GM19193 (cell line): ENCODE data around the gene YPEL4.

Source experiments
- POLR2A ChIP-seq: IDR thresholded peaks from 4 replicates; pipeline ENCODE4 v1.6.1; 2011; ENCODE audit not compliant: insufficient read depth, insufficient read length; ENCODE audit errors: extremely low read depth

Gene YPEL4

GRCh38 chr11:57657194-57658022 is 7.7 kb upstream of the YPEL4 start, which contains the start of gene CLP1:
TSS of gene CLP1 (plus strand) at chr11:57657762. CDS start at chr11:57659477, 1,715 bp downstream.
- TF ChIP-seq POLR2A: peak; percentile 75

GRCh38 chr11:57656885-57657193 is 7.1 kb upstream of the YPEL4 start:
- TF ChIP-seq POLR2A: no peak

- no peak for TF ChIP-seq POLR2A
Measured at GRCh38 chr11:57653163-57653562, 3.5 kb upstream of the YPEL4 start.

GRCh38 chr11:57652662-57653061 is 3.0 kb upstream of the YPEL4 start:
- no peak for TF ChIP-seq POLR2A

- TF ChIP-seq POLR2A: no peak
Measured at GRCh38 chr11:57651408-57651807, 1.7 kb upstream of the YPEL4 start.

GRCh38 chr11:57650739-57651090 is 1.0 kb upstream of the YPEL4 start:
- no peak for TF ChIP-seq POLR2A

GRCh38 chr11:57648801-57649735 is 644 bp downstream of the YPEL4 start:
- TF ChIP-seq POLR2A: no peak

- no peak for TF ChIP-seq POLR2A
Measured at GRCh38 chr11:57647960-57648800, 1.5 kb downstream of the YPEL4 start.

GRCh38 chr11:57647372-57647771 is 2.3 kb downstream of the YPEL4 start:
- no peak for TF ChIP-seq POLR2A

- no peak for TF ChIP-seq POLR2A
Measured at GRCh38 chr11:57646799-57647303, 2.9 kb downstream of the YPEL4 start.

- TF ChIP-seq POLR2A: no peak
Measured at GRCh38 chr11:57646194-57646798, 3.4 kb downstream of the YPEL4 start.

- no peak for TF ChIP-seq POLR2A
Measured at GRCh38 chr11:57645689-57646085, 4.0 kb downstream of the YPEL4 start.

GRCh38 chr11:57644748-57645688 is 4.7 kb downstream of the YPEL4 start:
- no peak for TF ChIP-seq POLR2A
